ENCODE data around the gene FRK.

Gene FRK, protein sequence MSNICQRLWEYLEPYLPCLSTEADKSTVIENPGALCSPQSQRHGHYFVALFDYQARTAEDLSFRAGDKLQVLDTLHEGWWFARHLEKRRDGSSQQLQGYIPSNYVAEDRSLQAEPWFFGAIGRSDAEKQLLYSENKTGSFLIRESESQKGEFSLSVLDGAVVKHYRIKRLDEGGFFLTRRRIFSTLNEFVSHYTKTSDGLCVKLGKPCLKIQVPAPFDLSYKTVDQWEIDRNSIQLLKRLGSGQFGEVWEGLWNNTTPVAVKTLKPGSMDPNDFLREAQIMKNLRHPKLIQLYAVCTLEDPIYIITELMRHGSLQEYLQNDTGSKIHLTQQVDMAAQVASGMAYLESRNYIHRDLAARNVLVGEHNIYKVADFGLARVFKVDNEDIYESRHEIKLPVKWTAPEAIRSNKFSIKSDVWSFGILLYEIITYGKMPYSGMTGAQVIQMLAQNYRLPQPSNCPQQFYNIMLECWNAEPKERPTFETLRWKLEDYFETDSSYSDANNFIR

GRCh38 chr6:116060572-116061283 lies at the start of gene FRK:
Gene FRK (minus strand): TSS chr6:116060891. CDS start chr6:116060311, 580 bp downstream.
- DNase-seq (ENCODE audit: low spot score), result no peak

DNA sequence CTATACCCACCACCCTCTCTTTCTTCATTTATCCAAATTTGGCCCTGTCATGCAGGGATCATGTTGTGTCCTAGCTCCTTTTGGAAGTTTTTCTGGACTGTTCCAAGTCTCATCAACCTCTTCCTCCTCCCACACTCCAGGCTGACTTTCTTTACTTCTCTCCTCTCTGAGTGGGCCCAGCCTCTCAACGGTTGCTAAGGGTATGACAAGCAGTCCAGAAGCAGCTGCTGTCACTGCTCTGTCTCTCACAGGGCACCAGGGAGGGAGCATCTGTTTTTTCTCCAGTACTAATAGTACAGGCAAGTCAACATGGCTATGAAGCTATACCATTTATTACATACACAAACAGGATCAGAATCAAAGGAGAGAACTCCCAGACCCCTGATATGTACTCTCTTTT lies 48.1 kb upstream of the FRK start:
- DNase-seq (ENCODE audit: low spot score), result no peak
- in situ Hi-C loops (cut with MboI; ENCODE audit: low pct_unique_long_range_greater_than_20kb, low sequenced_read_pairs, unreplicated experiment), result no loop called here
- TF ChIP-seq CTCF (IDR thresholded peaks at IDR 0.05; ENCODE audit: extremely low read depth, insufficient read depth, missing control alignments), result no peak

More at GRCh38 chr6:116060572-116061283, at the start of gene FRK:
- TF ChIP-seq CTCF (IDR thresholded peaks at IDR 0.05; ENCODE audit: extremely low read depth, insufficient read depth, missing control alignments), result no peak
- in situ Hi-C loops (cut with MboI; ENCODE audit: low pct_unique_long_range_greater_than_20kb, low sequenced_read_pairs, unreplicated experiment), result no loop called here

GRCh38 chr6:116106146-116106545 lies 45.5 kb upstream of the FRK start:
- no peak for DNase-seq (ENCODE audit: low spot score)
- in situ Hi-C loops (cut with MboI; ENCODE audit: low pct_unique_long_range_greater_than_20kb, low sequenced_read_pairs, unreplicated experiment), result no loop called here
- TF ChIP-seq CTCF (IDR thresholded peaks at IDR 0.05; ENCODE audit: extremely low read depth, insufficient read depth, missing control alignments), result no peak

DNA sequence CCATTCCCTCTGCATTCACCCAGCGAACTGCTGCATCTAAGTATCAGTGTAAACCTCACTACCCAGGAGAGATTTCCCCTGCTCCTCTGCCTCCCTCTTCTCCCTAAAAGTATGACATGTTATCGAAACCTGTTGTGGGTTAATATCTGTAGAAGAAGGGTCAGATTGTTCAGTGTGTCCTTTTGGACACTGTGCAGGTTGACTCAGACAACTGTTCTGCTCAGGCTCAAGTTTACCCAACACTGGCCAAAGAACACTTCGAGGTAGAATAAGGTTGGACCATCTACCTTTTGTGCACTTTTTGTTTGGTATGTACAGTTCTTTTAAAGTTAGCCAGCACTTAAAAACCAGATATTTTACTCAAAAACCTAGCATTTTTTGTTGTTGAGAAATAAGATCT lies 44.6 kb upstream of the FRK start:
- DNase-seq (ENCODE audit: low spot score), result no peak
- in situ Hi-C loops (cut with MboI; ENCODE audit: low pct_unique_long_range_greater_than_20kb, low sequenced_read_pairs, unreplicated experiment), result no loop called here
- TF ChIP-seq CTCF (IDR thresholded peaks at IDR 0.05; ENCODE audit: extremely low read depth, insufficient read depth, missing control alignments), result no peak

DNA sequence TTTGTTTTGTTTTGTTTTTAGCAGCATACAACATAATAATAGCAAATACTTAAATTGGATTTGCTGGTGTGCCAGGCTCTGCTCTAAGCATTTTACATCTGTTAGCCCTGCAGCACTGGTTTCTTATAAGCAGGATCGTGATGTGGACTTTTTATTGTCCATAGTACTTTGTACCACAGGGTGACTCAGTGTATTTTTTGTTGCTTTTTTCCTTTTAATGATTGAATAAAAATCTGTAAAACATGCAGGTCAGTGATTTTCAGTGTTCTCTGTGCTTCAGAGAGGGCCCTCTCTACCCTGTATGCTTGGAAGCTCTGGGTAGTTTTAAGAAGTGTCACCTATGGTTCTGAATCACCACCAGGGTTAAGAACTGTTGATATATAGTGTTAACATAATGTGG lies 43.9 kb upstream of the FRK start:
- no peak for DNase-seq (ENCODE audit: low spot score)
- TF ChIP-seq CTCF (IDR thresholded peaks at IDR 0.05; ENCODE audit: extremely low read depth, insufficient read depth, missing control alignments), result no peak
- in situ Hi-C loops (cut with MboI; ENCODE audit: low pct_unique_long_range_greater_than_20kb, low sequenced_read_pairs, unreplicated experiment), result no loop called here

DNA sequence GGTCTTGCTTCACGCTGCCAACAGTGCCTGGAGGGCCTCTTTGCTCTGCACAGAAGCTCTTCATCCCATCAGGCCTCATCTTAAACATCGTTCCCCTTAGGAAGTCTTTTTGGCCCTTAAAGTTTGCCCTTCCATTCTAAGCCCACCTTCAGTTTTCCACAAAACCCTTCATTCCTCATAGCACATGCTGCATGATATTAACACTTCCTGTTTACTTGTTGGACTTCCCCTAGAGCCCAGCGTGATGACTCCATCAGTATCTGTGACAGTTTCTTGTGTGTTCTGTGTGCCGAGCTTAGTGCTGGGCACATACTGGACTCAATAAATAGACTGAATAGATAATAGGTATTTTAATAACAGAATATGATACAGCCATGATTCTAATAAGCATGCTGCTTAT lies 42.2 kb upstream of the FRK start:
- DNase-seq (ENCODE audit: low spot score), result no peak
- in situ Hi-C loops (cut with MboI; ENCODE audit: low pct_unique_long_range_greater_than_20kb, low sequenced_read_pairs, unreplicated experiment), result no loop called here
- no peak for TF ChIP-seq CTCF (IDR thresholded peaks at IDR 0.05; ENCODE audit: extremely low read depth, insufficient read depth, missing control alignments)

Data from GM13977 (cell line).